Uterus (tissue), 4 donors: ENCODE results near the gene LPCAT3. TPM values are rescaled to one million over a fixed set of nuclear protein-coding genes. Genes with fewer than 3 reads are reported as not detected.

Experiments used
- DNase-seq, 2 donors: peaks; one replicate each; pipeline ENCODE4 v3.0.0-alpha.2; 2019 to 2020
- H3K27ac ChIP-seq, 2 donors: fragments of 200-600 bp; sonication (generic); 1 replicate in 1 of 2; 2 replicates in 1 of 2; pipeline ENCODE4 v1.5.1; 2016 to 2018
- H3K27me3 ChIP-seq, 2 donors: fragments of 200-600 bp; sonication (generic); one replicate each; pipeline ENCODE4 v1.5.1; 2018 to 2019; ENCODE audit warnings: control low read depth in 1 of 2
- H3K36me3 ChIP-seq, 2 donors: fragments of 200-600 bp; sonication (generic); one replicate each; pipeline ENCODE4 v1.5.1; 2019; ENCODE audit warnings: control low read depth in 1 of 2
- H3K4me1 ChIP-seq, 2 donors: fragments of 200-600 bp; sonication (generic); one replicate each; pipeline ENCODE4 v1.5.1; 2018 to 2019; ENCODE audit warnings: control low read depth in 1 of 2
- H3K4me3 ChIP-seq, 2 donors: fragments of 200-600 bp; sonication (generic); 1 replicate in 1 of 2; 2 replicates in 1 of 2; pipeline ENCODE4 v1.5.1; 2018 to 2019; ENCODE audit warnings: mild to moderate bottlenecking in 1 of 2
- H3K9me3 ChIP-seq, 2 donors: fragments of 200-600 bp; sonication (generic); one replicate each; pipeline ENCODE4 v1.5.1; 2019; ENCODE audit warnings: control low read depth in 1 of 2
- CTCF ChIP-seq, 4 experiments: fragments of 200-600 bp in 2 of 4; fragments of 450-650 bp in 2 of 4; sonication (generic) in 2 of 4; IDR thresholded peaks; one replicate each; pipeline ENCODE4 v1.5.1; 2016 to 2019; ENCODE audit warnings: antibody characterized with exemption in 4 of 4, mild to moderate bottlenecking in 2 of 4, moderate library complexity in 1 of 4
- POLR2A ChIP-seq, 2 donors: fragments of 450-650 bp; IDR thresholded peaks; one replicate each; pipeline ENCODE4 v1.6.1; 2016; ENCODE audit warnings: antibody characterized with exemption in 2 of 2, mild to moderate bottlenecking in 1 of 2, moderate library complexity in 1 of 2
- intact Hi-C: fragments of 100-400 bp; cut with DNase I; formaldehyde crosslinking; loops from one replicate; pipeline ENCODE4 v1.15.1; 2023; ENCODE audit warnings: low total_unique reads
- total RNA-seq, 4 donors: library from RNA; depleted of rRNA in 3 of 4; stranded (reverse); fragments of >200 nt in 3 of 4; gene quantifications; one replicate each; pipeline versions ENCODE4 v1.1.0 to v1.2.4, GENCODE V29; 2014 to 2023
- donor health status: DM: yes; HTN: yes; CAD: no.

LPCAT3 gene
- total RNA-seq, 4 donors from 2014 or later, result 10.2 to 45.1 (median 17.1) TPM

DNA sequence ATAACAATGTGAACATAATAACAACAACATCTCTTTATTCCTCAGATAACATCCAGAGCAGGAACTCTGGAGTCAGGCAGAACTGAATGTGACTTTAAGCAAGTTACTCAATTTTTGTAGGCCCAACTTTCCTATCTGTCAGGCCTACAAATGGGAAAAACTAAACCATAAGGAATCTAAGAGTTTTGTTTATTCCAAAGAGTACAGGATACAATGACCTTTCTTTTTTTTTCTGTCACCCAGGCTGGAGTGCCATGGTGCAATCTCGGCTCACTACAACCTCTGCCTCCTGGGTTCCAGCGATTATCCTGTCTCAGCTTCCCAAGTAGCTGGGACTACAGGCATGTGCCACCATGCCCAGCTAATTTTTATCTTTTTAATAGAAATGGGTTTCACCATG is 9.4 kb downstream of the LPCAT3 start:
- Histone ChIP-seq H3K27me3 (no peaks in the 10 kb centered on the region), H3K4me3 (no peak overlapping the region), H3K9me3 (no peaks in the 10 kb centered on the region), H3K27ac (no peak overlapping the region), H3K36me3 (no peaks in the 10 kb centered on the region), H3K4me1 (no peaks in the 10 kb centered on the region)
- no peak for TF ChIP-seq CTCF (IDR thresholded peaks at IDR 0.05)
- no peak for TF ChIP-seq POLR2A (IDR thresholded peaks at IDR 0.05)
- intact Hi-C loops, result no loop called here
- DNase-seq, result no peak

DNA sequence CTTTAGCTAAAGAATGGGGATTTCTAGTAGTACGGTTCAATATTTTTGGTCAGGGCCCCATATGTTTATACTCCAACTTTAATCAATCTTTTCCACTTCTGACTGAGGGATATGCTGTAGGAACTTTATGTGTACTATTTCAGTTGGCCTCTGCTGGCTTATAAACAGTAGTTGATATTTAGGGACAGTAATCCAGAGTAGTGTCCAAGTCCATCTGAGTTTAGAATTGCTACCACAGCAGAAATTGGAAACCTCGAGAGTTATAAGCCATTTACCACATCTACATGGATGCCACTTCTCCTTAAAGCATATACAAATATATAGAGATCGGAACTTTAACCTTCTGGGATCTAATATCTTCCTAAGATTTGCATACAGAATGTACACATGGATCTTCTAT is 11.6 kb downstream of the LPCAT3 start:
- intact Hi-C loops, result no loop called here
- H3K9me3 ChIP-seq, result no peaks in the 10 kb centered on the region

DNA sequence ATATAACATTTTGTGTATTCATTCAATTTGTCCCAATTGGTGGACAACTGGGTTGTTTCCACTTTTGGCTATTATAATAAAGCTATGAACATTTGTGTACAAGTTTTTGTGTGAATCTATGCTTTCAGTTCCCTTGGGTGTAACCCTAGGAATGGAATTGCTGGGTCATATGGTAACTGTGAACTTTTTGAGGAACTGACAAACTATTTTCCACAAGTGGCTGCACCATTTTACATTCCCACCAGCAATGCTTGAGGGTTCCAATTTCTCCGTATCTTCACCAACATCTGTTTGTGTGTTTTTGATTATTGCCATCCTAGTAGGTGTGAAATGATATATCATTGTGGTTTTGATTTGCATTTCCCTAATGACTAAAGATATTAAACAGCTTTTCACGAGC is 13.0 kb downstream of the LPCAT3 start:
- intact Hi-C loops, result no loop called here
- H3K9me3 ChIP-seq, result no peaks in the 10 kb centered on the region
- no peaks in the 10 kb centered on the region for H3K27me3 ChIP-seq
- no peaks in the 10 kb centered on the region for H3K36me3 ChIP-seq
- DNase-seq, result no peak
- H3K4me3 ChIP-seq, result no peak overlapping the region
- H3K27ac ChIP-seq, result no peak overlapping the region
- no peak for TF ChIP-seq POLR2A (IDR thresholded peaks at IDR 0.05)
- no peak for TF ChIP-seq CTCF (IDR thresholded peaks at IDR 0.05)
- H3K4me1 ChIP-seq, result no peaks in the 10 kb centered on the region

More for the DNA sequence above, 11.6 kb downstream of the LPCAT3 start:
- TF ChIP-seq CTCF (IDR thresholded peaks at IDR 0.05) (no peak), POLR2A (IDR thresholded peaks at IDR 0.05) (no peak)
- Histone ChIP-seq H3K4me3 (no peak overlapping the region), H3K36me3 (no peaks in the 10 kb centered on the region), H3K27ac (no peak overlapping the region), H3K4me1 (no peaks in the 10 kb centered on the region), H3K27me3 (no peaks in the 10 kb centered on the region)
- no peak for DNase-seq

- H3K27ac ChIP-seq, result no peak overlapping the region
- no peaks in the 10 kb centered on the region for H3K36me3 ChIP-seq
- H3K27me3 ChIP-seq, result no peaks in the 10 kb centered on the region
- no peak for TF ChIP-seq POLR2A (IDR thresholded peaks at IDR 0.05)
- no peak for TF ChIP-seq CTCF (IDR thresholded peaks at IDR 0.05)
- H3K4me1 ChIP-seq, result no peaks in the 10 kb centered on the region
- intact Hi-C loops, result no loop called here
- no peak for DNase-seq
- no peak overlapping the region for H3K4me3 ChIP-seq
- H3K9me3 ChIP-seq, result no peaks in the 10 kb centered on the region
These were observed 13.4 kb downstream of the LPCAT3 start for GRCh38 chr12:7004840-7005239.

- intact Hi-C loops, result no loop called here
- Histone ChIP-seq H3K27me3 (no peaks in the 10 kb centered on the region), H3K4me1 (no peaks in the 10 kb centered on the region), H3K36me3 (no peaks in the 10 kb centered on the region), H3K4me3 (no peak overlapping the region), H3K27ac (no peak overlapping the region), H3K9me3 (no peaks in the 10 kb centered on the region)
- TF ChIP-seq CTCF (IDR thresholded peaks at IDR 0.05) (no peak), POLR2A (IDR thresholded peaks at IDR 0.05) (no peak)
- no peak for DNase-seq
These were observed 13.9 kb downstream of the LPCAT3 start for GRCh38 chr12:7004287-7004803.
